ENCODE measurements around the gene CACNA2D2. TPM values are rescaled to one million over a fixed set of nuclear protein-coding genes. Genes with fewer than 3 reads are reported as not detected.
A peak's percentile ranks its signal among the peaks of the same experiment; 100 is the strongest.

The CACNA2D2 gene
- total and polyA plus RNA-seq, 2 of the 13 experiments (the other 11 are each of a cell fraction or from before 2014, with no cell fraction given): not detected

DNA sequence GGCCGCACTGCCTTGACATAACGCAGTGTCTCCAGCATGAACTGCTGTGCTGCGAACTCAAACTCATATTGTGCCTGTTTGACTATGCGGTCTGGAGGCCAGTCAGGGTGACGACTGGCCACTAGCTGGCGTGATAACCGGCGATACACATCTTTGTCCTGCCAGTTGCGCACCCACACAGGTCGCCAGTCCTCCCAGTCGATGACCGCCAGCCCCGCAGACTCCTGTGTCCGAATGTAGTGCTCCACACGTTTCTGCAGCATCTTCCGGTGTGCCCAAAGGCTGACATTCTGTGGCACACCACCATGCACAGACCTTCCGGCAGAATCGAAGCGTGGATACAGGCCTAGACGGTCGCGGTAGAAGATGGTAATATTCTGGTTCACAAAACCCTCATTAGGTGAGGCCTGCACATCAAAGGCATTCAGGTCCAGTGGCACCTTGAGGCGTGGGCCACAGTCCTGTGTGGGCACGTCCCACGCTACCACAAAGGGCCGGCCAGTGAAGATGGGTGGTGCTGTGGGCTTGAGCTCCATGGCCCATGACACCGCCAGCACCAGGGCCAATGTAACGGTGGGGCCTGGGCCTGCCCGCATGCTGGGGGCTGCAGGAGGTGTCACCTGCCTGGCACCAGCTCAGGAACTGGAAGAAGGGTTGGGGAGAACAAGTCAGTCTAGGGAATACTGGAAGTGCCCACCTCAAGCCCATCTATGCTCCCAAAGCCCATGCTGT lies 183.4 kb downstream of the CACNA2D2 start (continued):
- TF ChIP-seq KDM3A (CRISPR knock-in tag; IDR thresholded peaks at IDR 0.05; ENCODE audit: low read depth): no peak
- no peak for TF ChIP-seq CC2D1A (CRISPR knock-in tag; IDR thresholded peaks at IDR 0.05)
- no peak for TF ChIP-seq NKX3-1 (CRISPR knock-in tag; IDR thresholded peaks at IDR 0.05)
- TF ChIP-seq MBD4 (IDR thresholded peaks at IDR 0.05; ENCODE audit: borderline replicate concordance, low read length): no peak
- TF ChIP-seq, protein P1, sequence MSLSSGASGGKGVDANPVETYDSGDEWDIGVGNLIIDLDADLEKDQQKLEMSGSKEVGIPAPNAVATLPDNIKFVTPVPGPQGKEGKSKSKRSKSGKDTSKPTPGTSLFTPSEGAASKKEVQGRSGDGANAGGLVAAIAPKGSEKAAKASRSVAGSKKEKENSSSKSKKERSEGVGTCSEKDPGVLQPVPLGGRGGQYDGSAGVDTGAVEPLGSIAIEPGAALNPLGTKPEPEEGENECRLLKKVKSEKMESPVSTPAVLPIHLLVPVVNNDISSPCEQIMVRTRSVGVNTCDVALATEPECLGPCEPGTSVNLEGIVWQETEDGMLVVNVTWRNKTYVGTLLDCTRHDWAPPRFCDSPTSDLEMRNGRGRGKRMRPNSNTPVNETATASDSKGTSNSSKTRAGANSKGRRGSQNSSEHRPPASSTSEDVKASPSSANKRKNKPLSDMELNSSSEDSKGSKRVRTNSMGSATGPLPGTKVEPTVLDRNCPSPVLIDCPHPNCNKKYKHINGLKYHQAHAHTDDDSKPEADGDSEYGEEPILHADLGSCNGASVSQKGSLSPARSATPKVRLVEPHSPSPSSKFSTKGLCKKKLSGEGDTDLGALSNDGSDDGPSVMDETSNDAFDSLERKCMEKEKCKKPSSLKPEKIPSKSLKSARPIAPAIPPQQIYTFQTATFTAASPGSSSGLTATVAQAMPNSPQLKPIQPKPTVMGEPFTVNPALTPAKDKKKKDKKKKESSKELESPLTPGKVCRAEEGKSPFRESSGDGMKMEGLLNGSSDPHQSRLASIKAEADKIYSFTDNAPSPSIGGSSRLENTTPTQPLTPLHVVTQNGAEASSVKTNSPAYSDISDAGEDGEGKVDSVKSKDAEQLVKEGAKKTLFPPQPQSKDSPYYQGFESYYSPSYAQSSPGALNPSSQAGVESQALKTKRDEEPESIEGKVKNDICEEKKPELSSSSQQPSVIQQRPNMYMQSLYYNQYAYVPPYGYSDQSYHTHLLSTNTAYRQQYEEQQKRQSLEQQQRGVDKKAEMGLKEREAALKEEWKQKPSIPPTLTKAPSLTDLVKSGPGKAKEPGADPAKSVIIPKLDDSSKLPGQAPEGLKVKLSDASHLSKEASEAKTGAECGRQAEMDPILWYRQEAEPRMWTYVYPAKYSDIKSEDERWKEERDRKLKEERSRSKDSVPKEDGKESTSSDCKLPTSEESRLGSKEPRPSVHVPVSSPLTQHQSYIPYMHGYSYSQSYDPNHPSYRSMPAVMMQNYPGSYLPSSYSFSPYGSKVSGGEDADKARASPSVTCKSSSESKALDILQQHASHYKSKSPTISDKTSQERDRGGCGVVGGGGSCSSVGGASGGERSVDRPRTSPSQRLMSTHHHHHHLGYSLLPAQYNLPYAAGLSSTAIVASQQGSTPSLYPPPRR (CRISPR knock-in tag; IDR thresholded peaks at IDR 0.05; ENCODE audit: borderline replicate concordance): no peak
- TF ChIP-seq, protein P2, sequence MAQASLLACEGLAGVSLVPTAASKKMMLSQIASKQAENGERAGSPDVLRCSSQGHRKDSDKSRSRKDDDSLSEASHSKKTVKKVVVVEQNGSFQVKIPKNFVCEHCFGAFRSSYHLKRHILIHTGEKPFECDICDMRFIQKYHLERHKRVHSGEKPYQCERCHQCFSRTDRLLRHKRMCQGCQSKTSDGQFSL (CRISPR knock-in tag; IDR thresholded peaks at IDR 0.05): no peak
- no peak for TF ChIP-seq RAD51 (IDR thresholded peaks at IDR 0.05; ENCODE audit: borderline replicate concordance)
- TF ChIP-seq, protein P3, sequence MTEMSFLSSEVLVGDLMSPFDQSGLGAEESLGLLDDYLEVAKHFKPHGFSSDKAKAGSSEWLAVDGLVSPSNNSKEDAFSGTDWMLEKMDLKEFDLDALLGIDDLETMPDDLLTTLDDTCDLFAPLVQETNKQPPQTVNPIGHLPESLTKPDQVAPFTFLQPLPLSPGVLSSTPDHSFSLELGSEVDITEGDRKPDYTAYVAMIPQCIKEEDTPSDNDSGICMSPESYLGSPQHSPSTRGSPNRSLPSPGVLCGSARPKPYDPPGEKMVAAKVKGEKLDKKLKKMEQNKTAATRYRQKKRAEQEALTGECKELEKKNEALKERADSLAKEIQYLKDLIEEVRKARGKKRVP (CRISPR knock-in tag; IDR thresholded peaks at IDR 0.05): no peak
- TF ChIP-seq ZFP1 (CRISPR knock-in tag; IDR thresholded peaks at IDR 0.05): no peak
- TF ChIP-seq ADNP (CRISPR knock-in tag; IDR thresholded peaks at IDR 0.05): no peak
- TF ChIP-seq, protein P4, sequence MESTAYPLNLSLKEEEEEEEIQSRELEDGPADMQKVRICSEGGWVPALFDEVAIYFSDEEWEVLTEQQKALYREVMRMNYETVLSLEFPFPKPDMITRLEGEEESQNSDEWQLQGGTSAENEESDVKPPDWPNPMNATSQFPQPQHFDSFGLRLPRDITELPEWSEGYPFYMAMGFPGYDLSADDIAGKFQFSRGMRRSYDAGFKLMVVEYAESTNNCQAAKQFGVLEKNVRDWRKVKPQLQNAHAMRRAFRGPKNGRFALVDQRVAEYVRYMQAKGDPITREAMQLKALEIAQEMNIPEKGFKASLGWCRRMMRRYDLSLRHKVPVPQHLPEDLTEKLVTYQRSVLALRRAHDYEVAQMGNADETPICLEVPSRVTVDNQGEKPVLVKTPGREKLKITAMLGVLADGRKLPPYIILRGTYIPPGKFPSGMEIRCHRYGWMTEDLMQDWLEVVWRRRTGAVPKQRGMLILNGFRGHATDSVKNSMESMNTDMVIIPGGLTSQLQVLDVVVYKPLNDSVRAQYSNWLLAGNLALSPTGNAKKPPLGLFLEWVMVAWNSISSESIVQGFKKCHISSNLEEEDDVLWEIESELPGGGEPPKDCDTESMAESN (CRISPR knock-in tag; conservative IDR thresholded peaks at IDR 0.05): 0 out of 2 replicates have a peak, but pooled peaks have one; percentile 3
- TF ChIP-seq REL (CRISPR knock-in tag; conservative IDR thresholded peaks at IDR 0.05): no peak
- no peak for TF ChIP-seq MAFG (CRISPR knock-in tag; IDR thresholded peaks at IDR 0.05)
- no peak for TF ChIP-seq TMF1 (CRISPR knock-in tag; IDR thresholded peaks at IDR 0.05; ENCODE audit: low read depth)
- TF ChIP-seq ZNF33B (CRISPR knock-in tag; IDR thresholded peaks at IDR 0.05): no peak
- no peak for TF ChIP-seq POLR2A (IDR thresholded peaks at IDR 0.05; ENCODE audit: insufficient read depth in 1 of 2, low read depth in 2 of 2, low read length in 2 of 2)
- TF ChIP-seq NONO (IDR thresholded peaks at IDR 0.05): no peak
- no peak; the same call in 1 of the 2 replicates for TF ChIP-seq NONO (CRISPR knock-in tag; conservative IDR thresholded peaks at IDR 0.05)
- TF ChIP-seq, protein P5, sequence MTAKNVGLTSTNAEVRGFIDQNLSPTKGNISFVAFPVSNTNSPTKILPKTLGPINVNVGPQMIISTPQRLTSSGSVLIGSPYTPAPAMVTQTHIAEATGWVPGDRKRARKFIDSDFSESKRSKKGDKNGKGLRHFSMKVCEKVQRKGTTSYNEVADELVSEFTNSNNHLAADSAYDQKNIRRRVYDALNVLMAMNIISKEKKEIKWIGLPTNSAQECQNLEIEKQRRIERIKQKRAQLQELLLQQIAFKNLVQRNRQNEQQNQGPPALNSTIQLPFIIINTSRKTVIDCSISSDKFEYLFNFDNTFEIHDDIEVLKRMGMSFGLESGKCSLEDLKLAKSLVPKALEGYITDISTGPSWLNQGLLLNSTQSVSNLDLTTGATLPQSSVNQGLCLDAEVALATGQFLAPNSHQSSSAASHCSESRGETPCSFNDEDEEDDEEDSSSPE (CRISPR knock-in tag; IDR thresholded peaks at IDR 0.05): no peak
- TF ChIP-seq SNAPC2 (CRISPR knock-in tag; IDR thresholded peaks at IDR 0.05): no peak
- TF ChIP-seq, protein P6, sequence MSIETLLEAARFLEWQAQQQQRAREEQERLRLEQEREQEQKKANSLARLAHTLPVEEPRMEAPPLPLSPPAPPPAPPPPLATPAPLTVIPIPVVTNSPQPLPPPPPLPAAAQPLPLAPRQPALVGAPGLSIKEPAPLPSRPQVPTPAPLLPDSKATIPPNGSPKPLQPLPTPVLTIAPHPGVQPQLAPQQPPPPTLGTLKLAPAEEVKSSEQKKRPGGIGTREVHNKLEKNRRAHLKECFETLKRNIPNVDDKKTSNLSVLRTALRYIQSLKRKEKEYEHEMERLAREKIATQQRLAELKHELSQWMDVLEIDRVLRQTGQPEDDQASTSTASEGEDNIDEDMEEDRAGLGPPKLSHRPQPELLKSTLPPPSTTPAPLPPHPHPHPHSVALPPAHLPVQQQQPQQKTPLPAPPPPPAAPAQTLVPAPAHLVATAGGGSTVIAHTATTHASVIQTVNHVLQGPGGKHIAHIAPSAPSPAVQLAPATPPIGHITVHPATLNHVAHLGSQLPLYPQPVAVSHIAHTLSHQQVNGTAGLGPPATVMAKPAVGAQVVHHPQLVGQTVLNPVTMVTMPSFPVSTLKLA (IDR thresholded peaks at IDR 0.05): no peak

Measured in HepG2 (cell line).